ENCODE results near the gene NDST3. TPM values are rescaled to one million over a fixed set of nuclear protein-coding genes. Genes with fewer than 3 reads are reported as not detected.

The NDST3 gene
- total RNA-seq, 4 donors from 2014 or later: 0.98 to 11.6 (median 4.9) TPM

- Histone ChIP-seq H3K36me3 (no peaks in the 10 kb centered on the region), H3K27me3 (no peaks in the 10 kb centered on the region), H3K4me3 (no peak overlapping the region), H3K27ac (no peak overlapping the region), H3K4me1 (no peaks in the 10 kb centered on the region), H3K9me3 (no peaks in the 10 kb centered on the region)
- TF ChIP-seq POLR2A (IDR thresholded peaks at IDR 0.05) (no peak), EP300 (IDR thresholded peaks at IDR 0.05) (no peak), CTCF (IDR thresholded peaks at IDR 0.05) (no peak)
- no peak for DNase-seq (ENCODE audit: low spot score in 2 of 2)
- 28 to 32% methylated on average over 2 of the region's 2 CpGs for WGBS, 2 donors
These were observed 78.9 kb downstream of the NDST3 start for GRCh38 chr4:118113220-118113619.

- DNase-seq (ENCODE audit: low spot score in 2 of 2): no peak
These were observed 80.4 kb downstream of the NDST3 start for GRCh38 chr4:118114720-118115119.

GRCh38 chr4:118120120-118120760, 86.0 kb downstream of the NDST3 start:
- TF ChIP-seq EP300 (IDR thresholded peaks at IDR 0.05) (no peak), CTCF (IDR thresholded peaks at IDR 0.05) (no peak), POLR2A (IDR thresholded peaks at IDR 0.05) (no peak)
- 51 to 55% methylated on average over 5 of the region's 5 CpGs for WGBS, 2 donors
- H3K9me3 ChIP-seq: no peaks in the 10 kb centered on the region
- DNase-seq (ENCODE audit: low spot score in 2 of 2): no peak
- no peaks in the 10 kb centered on the region for H3K4me1 ChIP-seq
- H3K27ac ChIP-seq: no peak overlapping the region
- H3K36me3 ChIP-seq: no peaks in the 10 kb centered on the region
- H3K4me3 ChIP-seq: no peak overlapping the region
- no peaks in the 10 kb centered on the region for H3K27me3 ChIP-seq

More at GRCh38 chr4:118114720-118115119, 80.4 kb downstream of the NDST3 start:
- H3K27me3 ChIP-seq: no peaks in the 10 kb centered on the region
- H3K4me1 ChIP-seq: no peaks in the 10 kb centered on the region
- TF ChIP-seq POLR2A (IDR thresholded peaks at IDR 0.05) (no peak), CTCF (IDR thresholded peaks at IDR 0.05) (no peak), EP300 (IDR thresholded peaks at IDR 0.05) (no peak)
- 95 to 99% methylated on average over 3 of the region's 3 CpGs for WGBS, 2 donors
- H3K9me3 ChIP-seq: no peaks in the 10 kb centered on the region
- no peak overlapping the region for H3K27ac ChIP-seq
- no peak overlapping the region for H3K4me3 ChIP-seq
- H3K36me3 ChIP-seq: no peaks in the 10 kb centered on the region

GRCh38 chr4:118124997-118125396, 90.7 kb downstream of the NDST3 start:
- H3K27me3 ChIP-seq: no peaks in the 10 kb centered on the region
- 76 to 87% methylated on average over 1 of the region's 1 CpG for WGBS, 2 donors
- H3K27ac ChIP-seq: no peak overlapping the region
- no peaks in the 10 kb centered on the region for H3K9me3 ChIP-seq
- TF ChIP-seq CTCF (IDR thresholded peaks at IDR 0.05) (no peak), EP300 (IDR thresholded peaks at IDR 0.05) (no peak), POLR2A (IDR thresholded peaks at IDR 0.05) (no peak)
- no peak for DNase-seq (ENCODE audit: low spot score in 2 of 2)
- H3K4me1 ChIP-seq: no peaks in the 10 kb centered on the region
- no peak overlapping the region for H3K4me3 ChIP-seq
- H3K36me3 ChIP-seq: no peaks in the 10 kb centered on the region

- DNase-seq (ENCODE audit: low spot score in 2 of 2): no peak
- H3K4me1 ChIP-seq: no peaks in the 10 kb centered on the region
- H3K9me3 ChIP-seq: no peaks in the 10 kb centered on the region
- H3K4me3 ChIP-seq: no peak overlapping the region
- H3K27ac ChIP-seq: no peak overlapping the region
- TF ChIP-seq CTCF (IDR thresholded peaks at IDR 0.05) (no peak), EP300 (IDR thresholded peaks at IDR 0.05) (no peak), POLR2A (IDR thresholded peaks at IDR 0.05) (no peak)
- no peaks in the 10 kb centered on the region for H3K27me3 ChIP-seq
- H3K36me3 ChIP-seq: no peaks in the 10 kb centered on the region
- 63 to 81% methylated on average over 1 of the region's 1 CpG for whole genome bisulfite sequencing, 2 donors
These were observed 105.0 kb downstream of the NDST3 start for GRCh38 chr4:118139241-118139640.

Data from tibial nerve (tissue), 4 donors.